GM04504 (cell line): Measurements from ENCODE around the gene SEMA3G.

Experiments
- DNase-seq: peaks from one replicate; pipeline ENCODE4 v3.0.0-alpha.2; 2012; ENCODE audit warnings: low read depth

The SEMA3G gene

GRCh38 chr3:52444860-52445793 is at the start of gene SEMA3G:
SEMA3G (minus strand) TSS chr3:52445103; CDS start chr3:52445027, 76 bp downstream.
- DNase-seq: peak; percentile 13

GRCh38 chr3:52494445-52494844 is 49.5 kb upstream of the SEMA3G start:
- no peak for DNase-seq

GRCh38 chr3:52493232-52494017 is 48.5 kb upstream of the SEMA3G start:
- no peak for DNase-seq

- DNase-seq: no peak
Observed at GRCh38 chr3:52492059-52492458, 47.2 kb upstream of the SEMA3G start.

GRCh38 chr3:52490939-52491526 is 46.1 kb upstream of the SEMA3G start:
- no peak for DNase-seq

- no peak for DNase-seq
Observed at GRCh38 chr3:52490035-52490938, 45.4 kb upstream of the SEMA3G start.

- no peak for DNase-seq
Observed at GRCh38 chr3:52489453-52489852, 44.5 kb upstream of the SEMA3G start.

GRCh38 chr3:52488746-52489145 is 43.8 kb upstream of the SEMA3G start:
- DNase-seq: no peak

- no peak for DNase-seq
Observed at GRCh38 chr3:52487788-52488691, 43.1 kb upstream of the SEMA3G start.

- DNase-seq: no peak
Observed at GRCh38 chr3:52487050-52487787, 42.3 kb upstream of the SEMA3G start.

- no peak for DNase-seq
Observed at GRCh38 chr3:52484680-52485461, 40.0 kb upstream of the SEMA3G start.

- peak; percentile 63 for DNase-seq
Observed at GRCh38 chr3:52483577-52484381, 38.9 kb upstream of the SEMA3G start.

GRCh38 chr3:52483081-52483480 is 38.2 kb upstream of the SEMA3G start:
- no peak for DNase-seq

GRCh38 chr3:52481819-52482521 is 37.1 kb upstream of the SEMA3G start:
- DNase-seq: no peak

GRCh38 chr3:52480768-52481715 is 36.1 kb upstream of the SEMA3G start:
- DNase-seq: no peak

GRCh38 chr3:52479877-52480575 is 35.1 kb upstream of the SEMA3G start:
- DNase-seq: no peak
